B cell (primary cell): Measurements from ENCODE around the gene FGF5. TPM values are rescaled to one million over a fixed set of nuclear protein-coding genes. Genes with fewer than 3 reads are reported as not detected.

Experiments
- ATAC-seq: fragments of 200-7000 bp; cut with Tn5 transposase; one replicate; pipeline ENCODE4 v1.10.0; 2021; ENCODE audit warnings: low read depth, mild to moderate bottlenecking, moderate number of reproducible peaks, moderate library complexity
- CTCF ChIA-PET: fragments of 350-600 bp; sonication (Branson Sonifier 250); formaldehyde crosslinking; loops from one replicate; lab custom pipeline; 2021; ENCODE audit warnings: antibody characterized with exemption, inconsistent platforms; lab: Charles Lee
- POLR2A ChIA-PET: fragments of 350-600 bp; sonication (Branson Sonifier 250); formaldehyde crosslinking; loops from one replicate; lab custom pipeline; 2021; ENCODE audit warnings: antibody characterized with exemption; lab: Charles Lee
- DNase-seq: peaks from one replicate; pipeline ENCODE4 v3.0.0; 2013
- H2AFZ ChIP-seq: 2 replicates; pipeline ENCODE4 v1.6.1; 2012; ENCODE audit warnings: mild to moderate bottlenecking, low read depth, low read length; ENCODE audit not compliant: insufficient read depth, poor library complexity, severe bottlenecking
- H3K27ac ChIP-seq, 2 donors: 1 replicate in 1 of 2; 2 replicates in 1 of 2; pipeline ENCODE4 v1.5.1; 2012 to 2013; ENCODE audit warnings: low read length in 2 of 2, mild to moderate bottlenecking in 2 of 2, moderate library complexity in 1 of 2
- H3K27me3 ChIP-seq, 4 experiments: fragments of 200-600 bp in 1 of 4; sonication (generic) in 1 of 4; replicated peaks in 1 of 4; 1 replicate in 2 of 4; 2 replicates in 2 of 4; pipeline versions ENCODE4 v1.6.1 to v1.7.0; 2013 to 2016; ENCODE audit warnings: low read length in 3 of 4, mild to moderate bottlenecking in 2 of 4, mixed read lengths in 1 of 4, moderate library complexity in 1 of 4; ENCODE audit not compliant: insufficient read depth in 4 of 4, control insufficient read depth in 3 of 4; ENCODE audit errors: control extremely low read depth in 1 of 4
- H3K36me3 ChIP-seq, 2 experiments: replicated peaks in 1 of 2; 1 replicate in 1 of 2; 2 replicates in 1 of 2; pipeline versions ENCODE4 v1.6.1 to v1.7.1; 2013; ENCODE audit warnings: low read length in 1 of 2; ENCODE audit not compliant: insufficient read depth in 2 of 2, control insufficient read depth in 1 of 2; ENCODE audit errors: control extremely low read depth in 1 of 2, extremely low read depth in 1 of 2
- H3K4me1 ChIP-seq, 2 donors: fragments of 200-600 bp in 1 of 2; sonication (generic) in 1 of 2; 1 replicate in 1 of 2; 2 replicates in 1 of 2; pipeline versions ENCODE4 v1.5.1 to v1.6.1; 2013 to 2017; ENCODE audit warnings: low read length in 2 of 2; ENCODE audit not compliant: control insufficient read depth in 2 of 2, insufficient read depth in 2 of 2
- H3K4me2 ChIP-seq: replicated peaks from 2 replicates; pipeline ENCODE3; 2012; ENCODE audit warnings: mild to moderate bottlenecking, low read depth, low read length; ENCODE audit not compliant: poor library complexity, severe bottlenecking
- H3K4me3 ChIP-seq, 5 experiments: fragments of 200-600 bp in 1 of 5; sonication (generic) in 1 of 5; 1 replicate in 3 of 5; 2 replicates in 2 of 5; pipeline versions ENCODE4 v1.5.1 to v1.7.0; 2011 to 2016; ENCODE audit warnings: low read length in 4 of 5, mild to moderate bottlenecking in 4 of 5, low read depth in 2 of 5, control low read depth in 1 of 5, moderate library complexity in 1 of 5; ENCODE audit not compliant: insufficient read depth in 1 of 5; ENCODE audit errors: control extremely low read depth in 1 of 5, extremely low read depth in 1 of 5
- H3K79me2 ChIP-seq: fragments of 200-600 bp; sonication (generic); one replicate; pipeline ENCODE4 v1.6.0; 2016; ENCODE audit warnings: low read length; ENCODE audit not compliant: control insufficient read depth, insufficient read depth
- H3K9ac ChIP-seq: fragments of 200-600 bp; sonication (generic); 2 replicates; pipeline ENCODE4 v1.6.1; 2017; ENCODE audit warnings: mild to moderate bottlenecking, low read length, moderate library complexity
- H3K9me3 ChIP-seq, 3 donors: one replicate each; pipeline versions ENCODE4 v1.6.1 to v1.7.1; 2013; ENCODE audit warnings: low read length in 2 of 3; ENCODE audit not compliant: control insufficient read depth in 2 of 3, insufficient read depth in 1 of 3; ENCODE audit errors: control extremely low read depth in 1 of 3
- H4K20me1 ChIP-seq: 2 replicates; pipeline ENCODE4 v1.6.0; 2012; ENCODE audit warnings: mild to moderate bottlenecking, low read length; ENCODE audit not compliant: insufficient read depth, control insufficient read depth, poor library complexity, severe bottlenecking
- H3K27ac Mint-ChIP-seq: one replicate; pipeline ENCODE4 v1.8.0; 2021; ENCODE audit warnings: mixed read lengths
- H3K27me3 Mint-ChIP-seq: one replicate; pipeline ENCODE4 v1.8.0; 2021; ENCODE audit warnings: mixed read lengths
- H3K4me1 Mint-ChIP-seq: one replicate; pipeline ENCODE4 v1.8.0; 2021; ENCODE audit warnings: mixed read lengths
- H3K4me3 Mint-ChIP-seq: one replicate; pipeline ENCODE4 v1.8.0; 2021; ENCODE audit warnings: mixed read lengths
- H3K9me3 Mint-ChIP-seq: one replicate; pipeline ENCODE4 v1.8.0; 2022; ENCODE audit warnings: mixed read lengths; ENCODE audit not compliant: insufficient read depth
- EZH2 ChIP-seq: IDR thresholded peaks from 2 replicates; pipeline ENCODE4 v1.6.1; 2012; ENCODE audit warnings: borderline replicate concordance, low read depth, mild to moderate bottlenecking, moderate library complexity, low read length; ENCODE audit not compliant: insufficient read depth, poor library complexity, severe bottlenecking
- WGBS: methylation state at CpG from one replicate; pipeline ENCODE4 v1.1.5; 2013; ENCODE audit warnings: missing lambda C conversion rate; ENCODE audit not compliant: insufficient coverage; 5-methylcytosine and 5-hydroxymethylcytosine counted together
- intact Hi-C: fragments of 100-400 bp; cut with micrococcal nuclease; formaldehyde crosslinking; loops from one replicate; pipeline ENCODE4 v1.10.0; 2022
- polyA plus RNA-seq: library from polyadenylated mRNA; depleted of rRNA; stranded (reverse); fragments of >200 nt; gene quantifications from 2 replicates; pipeline ENCODE4 v1.2.3, GENCODE V29; 2012
- total RNA-seq, 2 donors: library from RNA; stranded (reverse); fragments of 120-200 nt in 1 of 2; gene quantifications; 1 replicate in 1 of 2; 2 replicates in 1 of 2; pipeline versions ENCODE4 v1.2.3 to v1.2.4, GENCODE V29; 2013 to 2022
- TF ChIP-seq, protein P1 (sequence below): fragments of 200-600 bp; IDR thresholded peaks from one replicate; pipeline ENCODE4 v1.8.0; 2022; ENCODE audit warnings: antibody characterized with exemption, mild to moderate bottlenecking

FGF5 gene
- total and polyA plus RNA-seq, 2 donors (not counting 1 experiment from before 2014, with no cell fraction given), result 0.01 TPM; not detected in 1

DNA sequence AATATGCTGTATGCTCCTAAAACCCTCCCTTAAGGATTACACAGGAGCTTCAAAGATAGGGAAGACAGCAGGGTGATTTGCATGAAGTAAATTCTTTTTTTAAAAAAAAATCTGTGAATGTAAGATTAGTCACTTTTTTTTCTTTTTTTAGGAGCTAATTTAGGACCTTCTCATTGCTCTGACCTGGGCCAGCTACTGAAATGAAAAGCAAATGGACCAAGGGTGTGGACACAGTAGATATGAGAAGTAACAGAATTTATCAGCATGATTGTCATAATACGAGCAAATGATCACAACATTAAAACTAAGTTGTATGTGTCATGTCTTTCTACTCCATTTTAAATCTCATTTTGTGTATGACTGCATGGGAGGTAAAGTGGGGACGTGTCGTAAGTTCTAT lies 6.6 kb upstream of the FGF5 start:
- no CpG with 5 or more reads among the region's 3 CpGs for WGBS
- Mint-ChIP-seq H3K27me3 (peaks cover 69% of the 10 kb centered on the region), H3K9me3 (no peaks in the 10 kb centered on the region), H3K4me1 (peaks cover 3% of the 10 kb centered on the region), H3K27ac (no peak overlapping the region), H3K4me3 (no peak overlapping the region)
- H3K36me3 ChIP-seq, result no peaks in the 10 kb centered on the region
- TF ChIP-seq, protein P1, sequence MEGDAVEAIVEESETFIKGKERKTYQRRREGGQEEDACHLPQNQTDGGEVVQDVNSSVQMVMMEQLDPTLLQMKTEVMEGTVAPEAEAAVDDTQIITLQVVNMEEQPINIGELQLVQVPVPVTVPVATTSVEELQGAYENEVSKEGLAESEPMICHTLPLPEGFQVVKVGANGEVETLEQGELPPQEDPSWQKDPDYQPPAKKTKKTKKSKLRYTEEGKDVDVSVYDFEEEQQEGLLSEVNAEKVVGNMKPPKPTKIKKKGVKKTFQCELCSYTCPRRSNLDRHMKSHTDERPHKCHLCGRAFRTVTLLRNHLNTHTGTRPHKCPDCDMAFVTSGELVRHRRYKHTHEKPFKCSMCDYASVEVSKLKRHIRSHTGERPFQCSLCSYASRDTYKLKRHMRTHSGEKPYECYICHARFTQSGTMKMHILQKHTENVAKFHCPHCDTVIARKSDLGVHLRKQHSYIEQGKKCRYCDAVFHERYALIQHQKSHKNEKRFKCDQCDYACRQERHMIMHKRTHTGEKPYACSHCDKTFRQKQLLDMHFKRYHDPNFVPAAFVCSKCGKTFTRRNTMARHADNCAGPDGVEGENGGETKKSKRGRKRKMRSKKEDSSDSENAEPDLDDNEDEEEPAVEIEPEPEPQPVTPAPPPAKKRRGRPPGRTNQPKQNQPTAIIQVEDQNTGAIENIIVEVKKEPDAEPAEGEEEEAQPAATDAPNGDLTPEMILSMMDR, result no peak
- no peak for TF ChIP-seq EZH2
- H3K9me3 ChIP-seq, result peaks cover 0 to 3% (median 1%) of the 10 kb centered on the region in 3 donors
- H3K4me1 ChIP-seq, result peaks cover 0 to 5% of the 10 kb centered on the region in 2 donors
- no peaks in the 10 kb centered on the region for H3K79me2 ChIP-seq
- H4K20me1 ChIP-seq, result no peaks in the 10 kb centered on the region
- ATAC-seq (no peak), DNase-seq (no peak)
- no peak overlapping the region for H2AFZ ChIP-seq
- CTCF ChIA-PET, result interaction anchor here (0.6 kb wide), 1 partner anchor 1118 kb away, joined by 3 read pairs; no protein-coding TSS in a partner anchor
- no peak overlapping the region for H3K4me2 ChIP-seq
- no peak overlapping the region for H3K27ac ChIP-seq
- peaks cover 0 to 47% (median 32%) of the 10 kb centered on the region in 4 experiments for H3K27me3 ChIP-seq
- intact Hi-C loops, result no loop called here
- no peak overlapping the region for H3K9ac ChIP-seq
- H3K4me3 ChIP-seq, result no peak overlapping the region
- POLR2A ChIA-PET, result no interaction called here

DNA sequence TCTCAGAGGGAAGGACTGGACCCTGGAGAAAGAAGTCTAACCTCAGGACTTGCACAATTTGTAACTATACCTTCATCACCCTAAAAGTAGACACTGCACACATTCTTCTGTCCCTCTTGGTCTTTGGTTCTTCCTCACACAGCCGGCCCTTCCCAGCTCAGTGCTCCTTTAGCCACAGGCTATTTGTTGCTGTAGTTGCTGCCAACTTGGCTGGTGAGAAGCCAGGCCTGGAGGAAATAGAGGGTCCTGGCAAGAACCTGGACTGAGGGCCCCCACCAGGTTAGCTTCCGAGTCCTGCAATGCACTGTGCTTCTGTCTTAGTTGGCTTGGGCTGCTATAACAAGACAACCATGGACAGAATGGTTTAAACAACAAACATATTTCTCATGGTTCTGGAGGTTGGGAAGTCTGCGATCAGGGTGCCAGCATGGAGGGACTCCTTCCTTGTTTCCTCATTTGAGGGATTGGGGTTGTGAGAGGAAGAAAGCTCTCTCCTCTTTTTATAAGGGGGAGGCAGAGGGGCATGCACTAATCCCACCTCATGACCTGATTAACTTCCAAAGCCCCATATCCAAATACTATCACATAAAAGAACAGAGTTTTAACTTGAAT lies 4.4 kb upstream of the FGF5 start:
- Histone ChIP-seq H3K79me2 (no peaks in the 10 kb centered on the region), H2AFZ (no peak overlapping the region), H4K20me1 (no peaks in the 10 kb centered on the region), H3K27ac (no peak overlapping the region), H3K4me1 (peaks cover 19 to 28% of the 10 kb centered on the region in 2 donors), H3K4me2 (no peak overlapping the region), H3K4me3 (no peak overlapping the region), H3K9ac (no peak overlapping the region), H3K27me3 (peaks cover 0 to 59% (median 39%) of the 10 kb centered on the region in 4 experiments), H3K9me3 (peaks cover 0 to 14% (median 1%) of the 10 kb centered on the region in 3 donors), H3K36me3 (no peaks in the 10 kb centered on the region)
- WGBS, result 80% methylated on average over 1 of the region's 3 CpGs
- Mint-ChIP-seq H3K9me3 (no peaks in the 10 kb centered on the region), H3K4me3 (no peak overlapping the region), H3K27ac (no peak overlapping the region), H3K27me3 (peaks cover 77% of the 10 kb centered on the region), H3K4me1 (peaks cover 26% of the 10 kb centered on the region)
- TF ChIP-seq EZH2, result no peak
- TF ChIP-seq, protein P1, result no peak
- no peak for ATAC-seq
- ChIA-PET POLR2A (no interaction called here), CTCF (no interaction called here)
- no peak for DNase-seq
- intact Hi-C loops, result no loop called here
